BJ (cell line): Measurements from ENCODE around the gene FAF1. TPM values are rescaled to one million over a fixed set of nuclear protein-coding genes. Genes with fewer than 3 reads are reported as not detected.

Source experiments
- CTCF ChIA-PET: fragments of 350-600 bp; formaldehyde crosslinking; extraction: SDS; loops from one replicate; lab custom pipeline; 2021; ENCODE audit warnings: antibody characterized with exemption, inconsistent platforms; lab: Yijun Ruan, JAX
- POLR2A ChIA-PET: fragments of 300-600 bp; sonication (Branson Sonifier 250); formaldehyde crosslinking; extraction: SDS; loops from one replicate; lab custom pipeline; 2021; ENCODE audit warnings: antibody characterized with exemption; lab: Charles Lee
- DNase-seq: peaks from one replicate; pipeline ENCODE4 v3.0.0-alpha.2; 2011; ENCODE audit warnings: low read depth
- H3K27me3 ChIP-seq: 2 replicates; pipeline ENCODE4 v1.6.0; 2011; ENCODE audit warnings: low read length; ENCODE audit not compliant: control insufficient read depth, insufficient read depth
- H3K36me3 ChIP-seq: 2 replicates; pipeline ENCODE4 v1.5.1; 2011; ENCODE audit warnings: low read length; ENCODE audit not compliant: control insufficient read depth, insufficient read depth
- H3K4me3 ChIP-seq: 2 replicates; pipeline ENCODE4 v1.5.1; 2011; ENCODE audit warnings: low read depth, mild to moderate bottlenecking, control low read depth, low read length
- polyA plus RNA-seq: library from polyadenylated mRNA; depleted of rRNA; stranded (reverse); fragments of >200 nt; gene quantifications from 2 replicates; pipeline ENCODE4 v1.2.3, GENCODE V29; 2011
- TF ChIP-seq, protein P1 (sequence below): IDR thresholded peaks from 2 replicates; pipeline ENCODE4 v1.5.1; 2011; ENCODE audit warnings: low read depth, mild to moderate bottlenecking, control low read depth, inconsistent platforms, low read length, moderate library complexity; ENCODE audit not compliant: insufficient read depth

The FAF1 gene
- polyA plus RNA-seq, 1 experiment = 15.5 TPM

- Histone ChIP-seq H3K27me3 (no peaks in the 10 kb centered on the region), H3K4me3 (no peak overlapping the region), H3K36me3 (no peaks in the 10 kb centered on the region)
- ChIA-PET CTCF (interaction anchor here (1.2 kb wide), 1 partner anchor 15 kb away, joined by 3 read pairs; no protein-coding TSS in a partner anchor), POLR2A (no interaction called here)
- TF ChIP-seq, protein P1, sequence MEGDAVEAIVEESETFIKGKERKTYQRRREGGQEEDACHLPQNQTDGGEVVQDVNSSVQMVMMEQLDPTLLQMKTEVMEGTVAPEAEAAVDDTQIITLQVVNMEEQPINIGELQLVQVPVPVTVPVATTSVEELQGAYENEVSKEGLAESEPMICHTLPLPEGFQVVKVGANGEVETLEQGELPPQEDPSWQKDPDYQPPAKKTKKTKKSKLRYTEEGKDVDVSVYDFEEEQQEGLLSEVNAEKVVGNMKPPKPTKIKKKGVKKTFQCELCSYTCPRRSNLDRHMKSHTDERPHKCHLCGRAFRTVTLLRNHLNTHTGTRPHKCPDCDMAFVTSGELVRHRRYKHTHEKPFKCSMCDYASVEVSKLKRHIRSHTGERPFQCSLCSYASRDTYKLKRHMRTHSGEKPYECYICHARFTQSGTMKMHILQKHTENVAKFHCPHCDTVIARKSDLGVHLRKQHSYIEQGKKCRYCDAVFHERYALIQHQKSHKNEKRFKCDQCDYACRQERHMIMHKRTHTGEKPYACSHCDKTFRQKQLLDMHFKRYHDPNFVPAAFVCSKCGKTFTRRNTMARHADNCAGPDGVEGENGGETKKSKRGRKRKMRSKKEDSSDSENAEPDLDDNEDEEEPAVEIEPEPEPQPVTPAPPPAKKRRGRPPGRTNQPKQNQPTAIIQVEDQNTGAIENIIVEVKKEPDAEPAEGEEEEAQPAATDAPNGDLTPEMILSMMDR = no peak
- no peak for DNase-seq
These were observed 259.4 kb downstream of the FAF1 start for GRCh38 chr1:50700621-50701020.

DNA sequence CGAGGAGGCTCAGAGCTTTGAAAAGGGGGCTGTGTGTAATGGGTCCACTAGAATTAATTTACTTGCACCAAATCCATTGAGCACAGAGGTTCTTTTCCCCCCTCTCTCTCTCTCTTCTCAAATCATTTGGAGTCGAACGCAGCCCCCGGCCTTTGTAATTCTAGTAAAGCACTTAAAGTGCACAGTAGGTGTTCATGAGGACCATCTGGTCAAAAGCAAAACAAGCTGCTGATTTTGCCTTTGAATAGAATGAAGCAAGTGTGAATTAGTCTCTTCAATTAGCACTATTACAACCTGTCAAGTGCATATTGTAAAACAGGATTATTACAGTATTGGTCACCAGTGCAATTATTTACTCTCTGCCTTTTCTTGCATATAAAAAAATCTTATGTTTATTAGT, 259.9 kb downstream of the FAF1 start:
- H3K36me3 ChIP-seq = no peaks in the 10 kb centered on the region
- ChIA-PET CTCF (interaction anchor here (1.2 kb wide), 1 partner anchor 15 kb away, joined by 3 read pairs; no protein-coding TSS in a partner anchor), POLR2A (no interaction called here)
- no peaks in the 10 kb centered on the region for H3K27me3 ChIP-seq
- DNase-seq = no peak
- no peak overlapping the region for H3K4me3 ChIP-seq
- TF ChIP-seq, protein P1 = no peak

- ChIA-PET CTCF (no interaction called here), POLR2A (no interaction called here)
- TF ChIP-seq, protein P1 = no peak
- Histone ChIP-seq H3K36me3 (no peaks in the 10 kb centered on the region), H3K4me3 (no peak overlapping the region), H3K27me3 (no peaks in the 10 kb centered on the region)
- DNase-seq = no peak
These were observed 260.3 kb downstream of the FAF1 start for GRCh38 chr1:50699795-50700194.

- ChIA-PET CTCF (interaction anchor here (1.2 to 1.6 kb wide), 4 partner anchors 8 to 330 kb away, joined by 3 to 4 read pairs (median 4); no protein-coding TSS in a partner anchor), POLR2A (no interaction called here)
- no peaks in the 10 kb centered on the region for H3K27me3 ChIP-seq
- TF ChIP-seq, protein P1 = no peak
- DNase-seq = no peak
- H3K4me3 ChIP-seq = no peak overlapping the region
- H3K36me3 ChIP-seq = no peaks in the 10 kb centered on the region
These were observed 262.3 kb downstream of the FAF1 start for GRCh38 chr1:50697440-50698421.

- no peaks in the 10 kb centered on the region for H3K27me3 ChIP-seq
- H3K36me3 ChIP-seq = no peaks in the 10 kb centered on the region
- DNase-seq = no peak
- TF ChIP-seq, protein P1 = no peak
- ChIA-PET POLR2A (no interaction called here), CTCF (no interaction called here)
- H3K4me3 ChIP-seq = no peak overlapping the region
These were observed 266.2 kb downstream of the FAF1 start for GRCh38 chr1:50693829-50694228.
